ENCODE results near the gene FLVCR1. TPM values are rescaled to one million over a fixed set of nuclear protein-coding genes. Genes with fewer than 3 reads are reported as not detected.

FLVCR1 gene
- polyA plus RNA-seq, 3 donors = 1.8 to 5.5 (median 2.8) TPM

- Histone ChIP-seq H4K20me1 (ENCODE audit: insufficient read depth, low read length) (no peaks in the 10 kb centered on the region), H3K36me3 (replicated peaks in 1 of 2; ENCODE audit: control insufficient read depth in 1 of 2, insufficient read depth in 2 of 2, low read length in 2 of 2) (no peaks in the 10 kb centered on the region), H3K4me2 (replicated peaks; ENCODE audit: extremely low read depth, low read length, poor library complexity, severe bottlenecking) (no peak overlapping the region), H3K27me3 (ENCODE audit: control insufficient read depth in 2 of 2, insufficient read depth in 2 of 2, low read length in 2 of 2) (peaks cover 15 to 18% of the 10 kb centered on the region in 2 donors), H3K79me2 (ENCODE audit: insufficient read depth, low read length) (no peaks in the 10 kb centered on the region), H2AFZ (ENCODE audit: insufficient read depth, low read depth, low read length, poor library complexity, severe bottlenecking) (no peak overlapping the region), H3K9ac (ENCODE audit: insufficient read depth, low read length, poor library complexity, severe bottlenecking) (no peak overlapping the region), H3K9me3 (replicated peaks in 1 of 2; ENCODE audit: control insufficient read depth in 1 of 2, insufficient read depth in 1 of 2, low read length in 2 of 2) (peaks cover 0 to 18% of the 10 kb centered on the region in 2 donors), H3K4me3 (replicated peaks in 1 of 3; ENCODE audit: low read depth in 2 of 3, low read length in 3 of 3) (no peak overlapping the region), H3K27ac (ENCODE audit: low read depth in 1 of 2, low read length in 2 of 2) (no peak overlapping the region), H3K4me1 (ENCODE audit: control insufficient read depth in 1 of 2, insufficient read depth in 2 of 2, low read length in 2 of 2) (peaks cover 16 to 18% of the 10 kb centered on the region in 2 donors)
- Mint-ChIP-seq H3K4me1 (peaks cover 19% of the 10 kb centered on the region), H3K27me3 (ENCODE audit: low read depth in 3 of 3) (peaks cover 22 to 30% (median 24%) of the 10 kb centered on the region in 3 donors), H3K9me3 (peaks cover 3 to 36% (median 20%) of the 10 kb centered on the region in 7 donors), H3K4me3 (no peak overlapping the region), H3K36me3 (peaks cover 0 to 2% of the 10 kb centered on the region in 2 donors), H3K27ac (no peak overlapping the region)
- no peak for TF ChIP-seq CTCF (IDR thresholded peaks at IDR 0.05)
- DNase-seq = no peak
- intact Hi-C loops (cut with micrococcal nuclease) = no loop called here
- 100% methylated on average over 1 of the region's 4 CpGs for WGBS (ENCODE audit: insufficient coverage)
Observed at GRCh38 chr1:212945463-212946160, 87.5 kb downstream of the FLVCR1 start.

- H3K4me2 ChIP-seq (replicated peaks; ENCODE audit: extremely low read depth, low read length, poor library complexity, severe bottlenecking) = no peak overlapping the region
- no peaks in the 10 kb centered on the region for H3K79me2 ChIP-seq (ENCODE audit: insufficient read depth, low read length)
- H3K27ac ChIP-seq (ENCODE audit: low read depth in 1 of 2, low read length in 2 of 2) = no peak overlapping the region
- no peak for DNase-seq
- no peak overlapping the region for H3K9ac ChIP-seq (ENCODE audit: insufficient read depth, low read length, poor library complexity, severe bottlenecking)
- H2AFZ ChIP-seq (ENCODE audit: insufficient read depth, low read depth, low read length, poor library complexity, severe bottlenecking) = no peak overlapping the region
- Mint-ChIP-seq H3K4me3 (no peak overlapping the region), H3K9me3 (peaks cover 0 to 32% (median 18%) of the 10 kb centered on the region in 7 donors), H3K36me3 (peaks cover under 1 to 5% of the 10 kb centered on the region in 2 donors), H3K27me3 (ENCODE audit: low read depth in 3 of 3) (peaks cover 34 to 41% (median 36%) of the 10 kb centered on the region in 3 donors), H3K27ac (no peak overlapping the region), H3K4me1 (peaks cover 23% of the 10 kb centered on the region)
- peaks cover 0 to 18% of the 10 kb centered on the region in 2 donors for H3K9me3 ChIP-seq (replicated peaks in 1 of 2; ENCODE audit: control insufficient read depth in 1 of 2, insufficient read depth in 1 of 2, low read length in 2 of 2)
- no peak for TF ChIP-seq CTCF (IDR thresholded peaks at IDR 0.05)
- H3K4me1 ChIP-seq (ENCODE audit: control insufficient read depth in 1 of 2, insufficient read depth in 2 of 2, low read length in 2 of 2) = peaks cover 22 to 28% of the 10 kb centered on the region in 2 donors
- intact Hi-C loops (cut with micrococcal nuclease) = no loop called here
- H3K27me3 ChIP-seq (ENCODE audit: control insufficient read depth in 2 of 2, insufficient read depth in 2 of 2, low read length in 2 of 2) = peaks cover 26 to 29% of the 10 kb centered on the region in 2 donors
- no peak overlapping the region for H3K4me3 ChIP-seq (replicated peaks in 1 of 3; ENCODE audit: low read depth in 2 of 3, low read length in 3 of 3)
- H4K20me1 ChIP-seq (ENCODE audit: insufficient read depth, low read length) = no peaks in the 10 kb centered on the region
- H3K36me3 ChIP-seq (replicated peaks in 1 of 2; ENCODE audit: control insufficient read depth in 1 of 2, insufficient read depth in 2 of 2, low read length in 2 of 2) = no peaks in the 10 kb centered on the region
Observed at GRCh38 chr1:212946872-212947271, 88.8 kb downstream of the FLVCR1 start.

Small RNA genes lying within 50 kb of the gene (small RNA-seq; reads per million reads assigned to genes)
- gene AC104333.1 (ENCODE audit: insufficient read length, low read depth) = not detected
- gene AC104333.2 (ENCODE audit: insufficient read length, low read depth) = not detected

Other genes starting within 250 kb of the FLVCR1 start
- 100 to 1,000 TPM in 1 of 3 donors, 10 to 100 TPM in 2; 10.4 to 227 (median 13.3) TPM for gene ATF3, start 249.5 kb upstream of the FLVCR1 start, polyA plus RNA-seq
- gene BATF3, start 158.4 kb upstream of the FLVCR1 start, polyA plus RNA-seq = 10 to 100 TPM in 2 of 3 donors, 1 to 10 TPM in 1; 9.3 to 34.7 (median 15.1) TPM
- gene NSL1, start 66.5 kb upstream of the FLVCR1 start, polyA plus RNA-seq = 10 to 100 TPM; 16.8 to 80.3 (median 62.3) TPM
- gene TATDN3, start 66.4 kb upstream of the FLVCR1 start, polyA plus RNA-seq = 10 to 100 TPM; 12.1 to 34.3 (median 31.4) TPM
- gene SPATA45, start 10.6 kb upstream of the FLVCR1 start, polyA plus RNA-seq = under 1 TPM in 1 of 3 donors, not detected in 2; 0.29 TPM
- gene VASH2, start 92.3 kb downstream of the FLVCR1 start, polyA plus RNA-seq = under 1 TPM in 1 of 3 donors, not detected in 2; 0.07 TPM
- gene ANGEL2, start 157.6 kb downstream of the FLVCR1 start, polyA plus RNA-seq = 10 to 100 TPM; 17.5 to 29.0 (median 18.3) TPM
- gene RPS6KC1, start 193.0 kb downstream of the FLVCR1 start, polyA plus RNA-seq = 10 to 100 TPM in 2 of 3 donors, 1 to 10 TPM in 1; 8.9 to 16.0 (median 11.4) TPM

Data from CD14-positive monocyte (primary cell).